GM23338 (cell line): ENCODE data around the gene TCF12. TPM values are rescaled to one million over a fixed set of nuclear protein-coding genes. Genes with fewer than 3 reads are reported as not detected.

ENCODE experiments used
- ATAC-seq: fragments of 200-7000 bp; cut with Tn5 transposase; 3 replicates; pipeline ENCODE4 v1.9.1; 2020
- DNase-seq: peaks from one replicate; pipeline ENCODE4 v3.0.0-alpha.2; 2015; ENCODE audit warnings: low spot score
- H2AFZ ChIP-seq: fragments of 200-600 bp; sonication (generic); 2 replicates; pipeline ENCODE4 v1.8.0; 2016; ENCODE audit warnings: antibody characterized with exemption, mild to moderate bottlenecking, moderate library complexity
- H3F3A ChIP-seq: fragments of 200-600 bp; sonication (generic); replicated peaks from 2 replicates; pipeline ENCODE4 v1.8.0; 2017; ENCODE audit warnings: antibody characterized with exemption, mixed run types, low read depth
- H3K27ac ChIP-seq: fragments of 200-600 bp; sonication (generic); 2 replicates; pipeline ENCODE4 v1.6.1; 2016; ENCODE audit warnings: low read depth
- H3K27me3 ChIP-seq: fragments of 200-600 bp; sonication (generic); 2 replicates; pipeline ENCODE4 v1.8.0; 2016; ENCODE audit warnings: mild to moderate bottlenecking, mixed run types, moderate library complexity; ENCODE audit not compliant: insufficient read depth
- H3K36me3 ChIP-seq: fragments of 200-600 bp; sonication (generic); 2 replicates; pipeline ENCODE4 v1.8.0; 2016; ENCODE audit warnings: mild to moderate bottlenecking; ENCODE audit not compliant: insufficient read depth
- H3K4me1 ChIP-seq: fragments of 200-600 bp; sonication (generic); 2 replicates; pipeline ENCODE4 v1.8.0; 2016; ENCODE audit warnings: mild to moderate bottlenecking, moderate library complexity; ENCODE audit not compliant: insufficient read depth
- H3K4me2 ChIP-seq: fragments of 200-600 bp; sonication (generic); 2 replicates; pipeline ENCODE4 v1.7.1; 2017; ENCODE audit warnings: mixed run types
- H3K4me3 ChIP-seq: fragments of 200-600 bp; sonication (generic); 2 replicates; pipeline ENCODE4 v1.6.1; 2016; ENCODE audit warnings: mixed run types
- H3K79me2 ChIP-seq: fragments of 200-600 bp; sonication (generic); replicated peaks from 2 replicates; pipeline ENCODE4 v1.8.0; 2017; ENCODE audit warnings: mild to moderate bottlenecking; ENCODE audit not compliant: insufficient read depth
- H3K9me2 ChIP-seq: fragments of 200-600 bp; sonication (generic); 2 replicates; pipeline ENCODE4 v1.8.0; 2017; ENCODE audit not compliant: insufficient read depth
- H4K20me1 ChIP-seq: fragments of 200-600 bp; sonication (generic); replicated peaks from 2 replicates; pipeline ENCODE4 v1.8.0; 2017; ENCODE audit warnings: mild to moderate bottlenecking; ENCODE audit not compliant: insufficient read depth
- H3K27ac Mint-ChIP-seq: 2 replicates; pipeline ENCODE4 v1.8.0; 2020; ENCODE audit warnings: inconsistent platforms, mild to moderate bottlenecking, moderate library complexity, mixed read lengths
- H3K27me3 Mint-ChIP-seq: 3 replicates; pipeline ENCODE4 v1.8.0; 2022; ENCODE audit warnings: low read depth, mild to moderate bottlenecking, moderate library complexity, mixed read lengths, inconsistent platforms; ENCODE audit not compliant: insufficient read depth, poor library complexity
- H3K36me3 Mint-ChIP-seq: 3 replicates; pipeline ENCODE4 v1.8.0; 2021; ENCODE audit warnings: low read depth, mild to moderate bottlenecking, inconsistent platforms, moderate library complexity, mixed read lengths
- H3K4me1 Mint-ChIP-seq: 3 replicates; pipeline ENCODE4 v1.8.0; 2020; ENCODE audit warnings: mild to moderate bottlenecking, inconsistent platforms, mixed read lengths
- H3K4me3 Mint-ChIP-seq: 3 replicates; pipeline ENCODE4 v1.8.0; 2021; ENCODE audit warnings: moderate library complexity, mild to moderate bottlenecking, inconsistent platforms, mixed read lengths
- H3K9me3 Mint-ChIP-seq: 3 replicates; pipeline ENCODE4 v1.8.0; 2020; ENCODE audit warnings: moderate library complexity, mild to moderate bottlenecking, inconsistent platforms, mixed read lengths
- EZH2 ChIP-seq: fragments of 200-600 bp; sonication (generic); IDR thresholded peaks from one replicate; pipeline ENCODE4 v1.8.0; 2017; ENCODE audit warnings: antibody characterized with exemption, mild to moderate bottlenecking, low read depth; ENCODE audit not compliant: unreplicated experiment
- EZH2phosphoT487 ChIP-seq: fragments of 200-600 bp; sonication (generic); IDR thresholded peaks from one replicate; pipeline ENCODE4 v1.8.1; 2018; ENCODE audit warnings: antibody characterized with exemption; ENCODE audit not compliant: unreplicated experiment
- JUNB ChIP-seq: IDR thresholded peaks from one replicate; pipeline ENCODE4 v1.6.1; 2016; ENCODE audit warnings: antibody characterized with exemption; ENCODE audit not compliant: unreplicated experiment
- NANOG ChIP-seq: IDR thresholded peaks from 2 replicates; pipeline ENCODE4 v1.6.1; 2016; ENCODE audit warnings: antibody characterized with exemption, borderline replicate concordance
- ZNF114 ChIP-seq: fragments of 250-450 bp; sonication (Bioruptor Pico); IDR thresholded peaks from 2 replicates; pipeline ENCODE4 v1.5.0; 2020; ENCODE audit warnings: mild to moderate bottlenecking, moderate library complexity
- ZNF331 ChIP-seq: fragments of 250-450 bp; sonication (Bioruptor Pico); IDR thresholded peaks from 2 replicates; pipeline ENCODE4 v1.5.0; 2020; ENCODE audit warnings: low read depth, mild to moderate bottlenecking, moderate library complexity
- polyA plus RNA-seq: library from polyadenylated mRNA; unstranded; fragments of >200 nt; fragmentation: Nextera tagmentation; extraction: Ambion mirVana; gene quantifications from 2 replicates; pipeline ENCODE4 v1.2.1, GENCODE V29; 2016
- total RNA-seq: library from RNA; depleted of rRNA; stranded (reverse); fragments of >200 nt; shearing (Covaris generic); gene quantifications from 2 replicates; pipeline ENCODE4 v1.2.3, GENCODE V29; 2014
- TF ChIP-seq, protein P1 (sequence below): IDR thresholded peaks from one replicate; pipeline ENCODE4 v1.6.1; 2018; ENCODE audit warnings: antibody characterized with exemption; ENCODE audit not compliant: unreplicated experiment
- TF ChIP-seq, protein P2 (sequence below): fragments of 250-450 bp; sonication (Bioruptor Pico); IDR thresholded peaks from 2 replicates; pipeline ENCODE4 v1.5.0; 2020; ENCODE audit warnings: mild to moderate bottlenecking, moderate library complexity
- TF ChIP-seq, protein P3 (sequence below): IDR thresholded peaks from 2 replicates; pipeline ENCODE4 v1.6.1; 2016; ENCODE audit warnings: antibody characterized with exemption

The TCF12 gene
- total and polyA plus RNA-seq, 2 experiments from 2014 or later, result 27.6 to 104 TPM

DNA sequence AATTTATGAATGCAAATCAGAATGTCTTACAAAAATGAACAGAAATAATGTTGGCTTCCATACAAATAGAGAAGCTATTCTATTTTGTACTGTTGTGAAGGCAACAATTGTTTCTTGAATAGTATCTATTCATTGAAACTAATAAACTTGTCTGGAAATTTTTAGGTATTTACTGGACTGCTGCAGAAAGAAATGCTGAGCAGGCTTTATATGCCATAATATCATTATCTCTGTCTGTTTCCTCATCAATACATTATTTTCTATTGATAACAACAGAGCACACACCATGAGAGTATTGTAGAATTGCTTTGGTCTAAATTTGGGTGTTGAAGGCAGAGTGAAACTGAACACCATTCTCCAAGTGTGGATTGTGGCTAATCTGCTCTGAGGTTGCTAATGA is 241.3 kb downstream of the TCF12 start (continued):
- TF ChIP-seq, protein P1, sequence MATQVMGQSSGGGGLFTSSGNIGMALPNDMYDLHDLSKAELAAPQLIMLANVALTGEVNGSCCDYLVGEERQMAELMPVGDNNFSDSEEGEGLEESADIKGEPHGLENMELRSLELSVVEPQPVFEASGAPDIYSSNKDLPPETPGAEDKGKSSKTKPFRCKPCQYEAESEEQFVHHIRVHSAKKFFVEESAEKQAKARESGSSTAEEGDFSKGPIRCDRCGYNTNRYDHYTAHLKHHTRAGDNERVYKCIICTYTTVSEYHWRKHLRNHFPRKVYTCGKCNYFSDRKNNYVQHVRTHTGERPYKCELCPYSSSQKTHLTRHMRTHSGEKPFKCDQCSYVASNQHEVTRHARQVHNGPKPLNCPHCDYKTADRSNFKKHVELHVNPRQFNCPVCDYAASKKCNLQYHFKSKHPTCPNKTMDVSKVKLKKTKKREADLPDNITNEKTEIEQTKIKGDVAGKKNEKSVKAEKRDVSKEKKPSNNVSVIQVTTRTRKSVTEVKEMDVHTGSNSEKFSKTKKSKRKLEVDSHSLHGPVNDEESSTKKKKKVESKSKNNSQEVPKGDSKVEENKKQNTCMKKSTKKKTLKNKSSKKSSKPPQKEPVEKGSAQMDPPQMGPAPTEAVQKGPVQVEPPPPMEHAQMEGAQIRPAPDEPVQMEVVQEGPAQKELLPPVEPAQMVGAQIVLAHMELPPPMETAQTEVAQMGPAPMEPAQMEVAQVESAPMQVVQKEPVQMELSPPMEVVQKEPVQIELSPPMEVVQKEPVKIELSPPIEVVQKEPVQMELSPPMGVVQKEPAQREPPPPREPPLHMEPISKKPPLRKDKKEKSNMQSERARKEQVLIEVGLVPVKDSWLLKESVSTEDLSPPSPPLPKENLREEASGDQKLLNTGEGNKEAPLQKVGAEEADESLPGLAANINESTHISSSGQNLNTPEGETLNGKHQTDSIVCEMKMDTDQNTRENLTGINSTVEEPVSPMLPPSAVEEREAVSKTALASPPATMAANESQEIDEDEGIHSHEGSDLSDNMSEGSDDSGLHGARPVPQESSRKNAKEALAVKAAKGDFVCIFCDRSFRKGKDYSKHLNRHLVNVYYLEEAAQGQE, result no peak
- TF ChIP-seq ZNF114 (CRISPR knock-in tag), result no peak
- no peak for TF ChIP-seq JUNB

DNA sequence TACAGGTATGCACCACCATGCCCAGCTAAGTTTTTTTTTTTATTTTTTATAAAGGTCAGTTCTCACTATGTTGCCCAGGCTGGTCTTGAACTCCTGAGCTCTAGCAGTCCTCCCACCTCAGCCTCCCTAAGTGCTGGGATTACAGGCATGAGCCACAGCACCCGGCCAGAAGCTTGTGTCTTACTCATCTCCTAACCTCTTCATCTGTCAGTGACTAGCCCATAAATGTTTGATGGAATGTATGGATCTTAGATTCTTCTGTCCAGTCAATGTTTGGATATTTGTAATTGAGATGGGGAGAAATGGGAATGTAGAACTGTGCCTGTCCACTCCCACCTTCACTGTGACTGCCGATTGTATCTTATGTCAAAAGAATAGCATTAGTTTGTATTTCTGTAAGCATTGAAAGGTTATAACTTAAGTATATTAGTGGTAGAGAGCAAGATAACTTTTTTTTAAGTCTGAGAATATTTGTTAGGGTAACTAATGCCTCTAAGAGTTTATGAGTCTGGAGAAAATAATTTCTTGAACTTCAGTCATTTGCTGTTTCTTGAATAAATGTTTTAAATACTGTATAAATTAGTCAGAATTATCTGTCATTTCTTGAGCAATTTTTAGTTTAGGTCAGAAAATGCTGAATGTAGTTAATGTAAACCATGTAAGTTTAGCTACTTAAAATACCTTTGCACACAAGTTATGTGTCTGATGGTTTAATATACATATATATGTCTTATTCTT is 242.5 kb downstream of the TCF12 start:
- Histone ChIP-seq H2AFZ (no peak overlapping the region), H3K4me1 (0 out of 2 replicates have a peak, but pooled peaks cover 8% of the 10 kb centered on the region), H4K20me1 (no peaks in the 10 kb centered on the region; the same call in 1 of the 2 replicates), H3F3A (no peaks in the 10 kb centered on the region), H3K4me2 (no peak overlapping the region), H3K4me3 (no peak overlapping the region), H3K9me2 (no peaks in the 10 kb centered on the region), H3K27me3 (no peaks in the 10 kb centered on the region), H3K79me2 (no peaks in the 10 kb centered on the region; the same call in 1 of the 2 replicates), H3K27ac (no peak overlapping the region), H3K36me3 (no peaks in the 10 kb centered on the region)
- no peak for ATAC-seq
- no peak for DNase-seq
- no peak overlapping the region for H3K4me3 Mint-ChIP-seq
- H3K36me3 Mint-ChIP-seq, result no peaks in the 10 kb centered on the region; the same call in 2 of the 3 replicates
- no peak overlapping the region for H3K27ac Mint-ChIP-seq
- H3K9me3 Mint-ChIP-seq, result no peaks in the 10 kb centered on the region
- H3K4me1 Mint-ChIP-seq, result peaks cover 24% of the 10 kb centered on the region
- peaks cover 1% of the 10 kb centered on the region for H3K27me3 Mint-ChIP-seq
- TF ChIP-seq, protein P1, result no peak
- TF ChIP-seq, protein P2, sequence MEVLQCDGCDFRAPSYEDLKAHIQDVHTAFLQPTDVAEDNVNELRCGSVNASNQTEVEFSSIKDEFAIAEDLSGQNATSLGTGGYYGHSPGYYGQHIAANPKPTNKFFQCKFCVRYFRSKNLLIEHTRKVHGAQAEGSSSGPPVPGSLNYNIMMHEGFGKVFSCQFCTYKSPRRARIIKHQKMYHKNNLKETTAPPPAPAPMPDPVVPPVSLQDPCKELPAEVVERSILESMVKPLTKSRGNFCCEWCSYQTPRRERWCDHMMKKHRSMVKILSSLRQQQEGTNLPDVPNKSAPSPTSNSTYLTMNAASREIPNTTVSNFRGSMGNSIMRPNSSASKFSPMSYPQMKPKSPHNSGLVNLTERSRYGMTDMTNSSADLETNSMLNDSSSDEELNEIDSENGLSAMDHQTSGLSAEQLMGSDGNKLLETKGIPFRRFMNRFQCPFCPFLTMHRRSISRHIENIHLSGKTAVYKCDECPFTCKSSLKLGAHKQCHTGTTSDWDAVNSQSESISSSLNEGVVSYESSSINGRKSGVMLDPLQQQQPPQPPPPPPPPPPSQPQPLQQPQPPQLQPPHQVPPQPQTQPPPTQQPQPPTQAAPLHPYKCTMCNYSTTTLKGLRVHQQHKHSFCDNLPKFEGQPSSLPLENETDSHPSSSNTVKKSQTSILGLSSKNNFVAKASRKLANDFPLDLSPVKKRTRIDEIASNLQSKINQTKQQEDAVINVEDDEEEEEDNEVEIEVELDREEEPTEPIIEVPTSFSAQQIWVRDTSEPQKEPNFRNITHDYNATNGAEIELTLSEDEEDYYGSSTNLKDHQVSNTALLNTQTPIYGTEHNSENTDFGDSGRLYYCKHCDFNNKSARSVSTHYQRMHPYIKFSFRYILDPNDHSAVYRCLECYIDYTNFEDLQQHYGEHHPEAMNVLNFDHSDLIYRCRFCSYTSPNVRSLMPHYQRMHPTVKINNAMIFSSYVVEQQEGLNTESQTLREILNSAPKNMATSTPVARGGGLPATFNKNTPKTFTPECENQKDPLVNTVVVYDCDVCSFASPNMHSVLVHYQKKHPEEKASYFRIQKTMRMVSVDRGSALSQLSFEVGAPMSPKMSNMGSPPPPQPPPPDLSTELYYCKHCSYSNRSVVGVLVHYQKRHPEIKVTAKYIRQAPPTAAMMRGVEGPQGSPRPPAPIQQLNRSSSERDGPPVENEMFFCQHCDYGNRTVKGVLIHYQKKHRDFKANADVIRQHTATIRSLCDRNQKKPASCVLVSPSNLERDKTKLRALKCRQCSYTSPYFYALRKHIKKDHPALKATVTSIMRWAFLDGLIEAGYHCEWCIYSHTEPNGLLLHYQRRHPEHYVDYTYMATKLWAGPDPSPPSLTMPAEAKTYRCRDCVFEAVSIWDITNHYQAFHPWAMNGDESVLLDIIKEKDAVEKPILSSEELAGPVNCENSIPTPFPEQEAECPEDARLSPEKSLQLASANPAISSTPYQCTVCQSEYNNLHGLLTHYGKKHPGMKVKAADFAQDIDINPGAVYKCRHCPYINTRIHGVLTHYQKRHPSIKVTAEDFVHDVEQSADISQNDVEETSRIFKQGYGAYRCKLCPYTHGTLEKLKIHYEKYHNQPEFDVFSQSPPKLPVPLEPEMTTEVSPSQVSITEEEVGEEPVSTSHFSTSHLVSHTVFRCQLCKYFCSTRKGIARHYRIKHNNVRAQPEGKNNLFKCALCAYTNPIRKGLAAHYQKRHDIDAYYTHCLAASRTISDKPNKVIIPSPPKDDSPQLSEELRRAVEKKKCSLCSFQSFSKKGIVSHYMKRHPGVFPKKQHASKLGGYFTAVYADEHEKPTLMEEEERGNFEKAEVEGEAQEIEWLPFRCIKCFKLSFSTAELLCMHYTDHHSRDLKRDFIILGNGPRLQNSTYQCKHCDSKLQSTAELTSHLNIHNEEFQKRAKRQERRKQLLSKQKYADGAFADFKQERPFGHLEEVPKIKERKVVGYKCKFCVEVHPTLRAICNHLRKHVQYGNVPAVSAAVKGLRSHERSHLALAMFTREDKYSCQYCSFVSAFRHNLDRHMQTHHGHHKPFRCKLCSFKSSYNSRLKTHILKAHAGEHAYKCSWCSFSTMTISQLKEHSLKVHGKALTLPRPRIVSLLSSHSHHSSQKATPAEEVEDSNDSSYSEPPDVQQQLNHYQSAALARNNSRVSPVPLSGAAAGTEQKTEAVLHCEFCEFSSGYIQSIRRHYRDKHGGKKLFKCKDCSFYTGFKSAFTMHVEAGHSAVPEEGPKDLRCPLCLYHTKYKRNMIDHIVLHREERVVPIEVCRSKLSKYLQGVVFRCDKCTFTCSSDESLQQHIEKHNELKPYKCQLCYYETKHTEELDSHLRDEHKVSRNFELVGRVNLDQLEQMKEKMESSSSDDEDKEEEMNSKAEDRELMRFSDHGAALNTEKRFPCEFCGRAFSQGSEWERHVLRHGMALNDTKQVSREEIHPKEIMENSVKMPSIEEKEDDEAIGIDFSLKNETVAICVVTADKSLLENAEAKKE, result no peak
- TF ChIP-seq EZH2 (no peak), NANOG (no peak), ZNF331 (CRISPR knock-in tag) (no peak), EZH2phosphoT487 (no peak), JUNB (no peak)
- TF ChIP-seq, protein P3, sequence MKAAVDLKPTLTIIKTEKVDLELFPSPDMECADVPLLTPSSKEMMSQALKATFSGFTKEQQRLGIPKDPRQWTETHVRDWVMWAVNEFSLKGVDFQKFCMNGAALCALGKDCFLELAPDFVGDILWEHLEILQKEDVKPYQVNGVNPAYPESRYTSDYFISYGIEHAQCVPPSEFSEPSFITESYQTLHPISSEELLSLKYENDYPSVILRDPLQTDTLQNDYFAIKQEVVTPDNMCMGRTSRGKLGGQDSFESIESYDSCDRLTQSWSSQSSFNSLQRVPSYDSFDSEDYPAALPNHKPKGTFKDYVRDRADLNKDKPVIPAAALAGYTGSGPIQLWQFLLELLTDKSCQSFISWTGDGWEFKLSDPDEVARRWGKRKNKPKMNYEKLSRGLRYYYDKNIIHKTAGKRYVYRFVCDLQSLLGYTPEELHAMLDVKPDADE, result no peak
